K562 (cell line): ENCODE data around the gene CTF1. TPM values are rescaled to one million over a fixed set of nuclear protein-coding genes. Genes with fewer than 3 reads are reported as not detected.

Experiments used
- ARHGAP35 ChIP-seq: fragments of 450-650 bp; IDR thresholded peaks from 2 replicates; pipeline ENCODE4 v1.6.1; 2018; ENCODE audit not compliant: partially characterized antibody
- ATF6 ChIP-seq: sonication (generic); formaldehyde crosslinking; IDR thresholded peaks from 2 replicates; pipeline ENCODE4 v1.4.0; 2020; ENCODE audit warnings: mild to moderate bottlenecking, missing genetic modification reagents
- E2F4 ChIP-seq: sonication (generic); formaldehyde crosslinking; IDR thresholded peaks from 2 replicates; pipeline ENCODE4 v1.8.0; 2022; ENCODE audit warnings: mild to moderate bottlenecking, low read depth, missing genetic modification reagents
- FOXK1 ChIP-seq: sonication (generic); formaldehyde crosslinking; IDR thresholded peaks from 2 replicates; pipeline ENCODE4 v1.8.0; 2022; ENCODE audit warnings: missing genetic modification reagents, mild to moderate bottlenecking, borderline replicate concordance
- FOXO4 ChIP-seq: fragments of 450-650 bp; formaldehyde crosslinking; IDR thresholded peaks from 2 replicates; pipeline ENCODE4 v1.4.0; 2020; ENCODE audit warnings: mild to moderate bottlenecking, moderate library complexity
- HNRNPL ChIP-seq: fragments of 200-400 bp; formaldehyde crosslinking; IDR thresholded peaks from 2 replicates; pipeline ENCODE4 v1.6.1; 2017; ENCODE audit warnings: low read depth, mild to moderate bottlenecking, low read length
- KAT8 ChIP-seq: fragments of 450-650 bp; IDR thresholded peaks from 2 replicates; pipeline ENCODE4 v1.6.1; 2016; ENCODE audit warnings: low read depth, mild to moderate bottlenecking
- MTA1 ChIP-seq: fragments of 450-650 bp; IDR thresholded peaks from 2 replicates; pipeline ENCODE4 v1.6.1; 2017; ENCODE audit warnings: borderline replicate concordance
- NCOA6 ChIP-seq: fragments of 450-650 bp; IDR thresholded peaks from 2 replicates; pipeline ENCODE4 v1.6.1; 2017; ENCODE audit warnings: mild to moderate bottlenecking
- NFE2 ChIP-seq: IDR thresholded peaks from 2 replicates; pipeline ENCODE4 v1.6.1; 2014; ENCODE audit warnings: antibody characterized with exemption, low read depth
- NKRF ChIP-seq: fragments of 450-650 bp; IDR thresholded peaks from 2 replicates; pipeline ENCODE4 v1.6.1; 2016; ENCODE audit warnings: borderline replicate concordance
- POLR3G ChIP-seq: IDR thresholded peaks from 2 replicates; pipeline ENCODE4 v1.6.1; 2011; ENCODE audit not compliant: insufficient read length, insufficient replicate concordance; ENCODE audit errors: extremely low read depth
- SMARCE1 ChIP-seq: fragments of 450-650 bp; IDR thresholded peaks from 2 replicates; pipeline ENCODE4 v1.7.1; 2016; ENCODE audit warnings: mild to moderate bottlenecking
- STAG1 ChIP-seq: sonication (generic); formaldehyde crosslinking; IDR thresholded peaks from 2 replicates; pipeline ENCODE4 v1.5.0; 2020; ENCODE audit warnings: missing genetic modification reagents, borderline replicate concordance
- TBL1XR1 ChIP-seq, 2 experiments: IDR thresholded peaks; 2 replicates each; pipeline ENCODE4 v1.6.1; 2012; ENCODE audit warnings: improper control_type of control experiment in 2 of 2, low read length in 2 of 2, mild to moderate bottlenecking in 1 of 2
- THRB ChIP-seq: fragments of 450-650 bp; formaldehyde crosslinking; conservative IDR thresholded peaks from 2 replicates; pipeline ENCODE4 v1.4.0; 2022; ENCODE audit warnings: mild to moderate bottlenecking, missing genetic modification characterization
- ZBTB8A ChIP-seq: fragments of 450-650 bp; IDR thresholded peaks from 2 replicates; pipeline ENCODE4 v1.6.1; 2018; ENCODE audit warnings: mild to moderate bottlenecking, moderate library complexity; ENCODE audit not compliant: partially characterized antibody
- ZNF143 ChIP-seq: sonication (generic); formaldehyde crosslinking; IDR thresholded peaks from 2 replicates; pipeline ENCODE4 v1.9.0; 2022; ENCODE audit warnings: mild to moderate bottlenecking, missing genetic modification reagents
- ZNF354B ChIP-seq: fragments of 250-450 bp; sonication (Bioruptor Pico); IDR thresholded peaks from 2 replicates; pipeline ENCODE4 v1.4.0; 2020
- ZNF644 ChIP-seq: fragments of 200-800 bp; sonication (Bioruptor generic); IDR thresholded peaks from 2 replicates; pipeline ENCODE4 v1.6.1; 2016; ENCODE audit warnings: low read depth, missing genetic modification characterization, missing compliant biosample characterization
- ZNF668 ChIP-seq: fragments of 250-450 bp; sonication (Bioruptor Pico); IDR thresholded peaks from 2 replicates; pipeline ENCODE4 v1.8.0; 2022; ENCODE audit warnings: mild to moderate bottlenecking, inconsistent platforms
- polyA plus RNA-seq, 8 experiments: library from polyadenylated mRNA; depleted of rRNA in 4 of 8; stranded (reverse) in 5 of 8; unstranded in 3 of 8; fragments of >200 nt; fragmentation: Nextera tagmentation in 2 of 8; fragmentation: Illumina TruSeq in 1 of 8; extraction: Ambion mirVana in 2 of 8; extraction: Trizol in 1 of 8; gene quantifications; 2 replicates each; pipeline versions ENCODE4 v1.2.1 to v1.2.3, GENCODE V29; 2011 to 2014; ENCODE audit warnings: inconsistent platforms in 1 of 8, missing spikeins in 1 of 8
- total RNA-seq, 7 experiments: library from RNA; depleted of rRNA in 6 of 7; stranded (reverse); fragments of >200 nt in 6 of 7; fragmentation: Illumina TruSeq in 2 of 7; extraction: Trizol in 2 of 7; gene quantifications; 2 replicates each; pipeline versions ENCODE4 v1.2.1 to v1.2.3, GENCODE V29; 2011 to 2021; ENCODE audit warnings: low replicate concordance in 1 of 7

The CTF1 gene
- total and polyA plus RNA-seq, 9 of the 15 experiments (the other 6 are each of a cell fraction or from before 2014, with no cell fraction given), result 0.24 to 2.5 (median 0.44) TPM

GRCh38 chr16:30893744-30894539 lies 2.5 kb upstream of the CTF1 start, which contains the start of gene BCL7C (continued):
- TF ChIP-seq FOXO4 (CRISPR knock-in tag) (0 out of 2 replicates have a peak, but pooled peaks have one; percentile 39), NKRF (peak; percentile 91; the same call in 1 of the 2 replicates), TBL1XR1 (IDR thresholded peaks at IDR 0.05; ENCODE audit: low read length in 2 of 2) (no peak), ZNF668 (CRISPR knock-in tag) (peak; percentile 87; the same call in 1 of the 2 replicates), NCOA6 (no peak), ZNF354B (CRISPR knock-in tag) (no peak), ATF6 (peak; percentile 98; the same call in 1 of the 2 replicates), ZNF143 (CRISPR knock-in tag) (peak; percentile 59), SMARCE1 (no peak), MTA1 (no peak; the same call in 1 of the 2 replicates), E2F4 (CRISPR knock-in tag) (peak; percentile 93), THRB (no peak), ARHGAP35 (no peak), ZBTB8A (no peak), POLR3G (no peak), ZNF644 (tag) (0 out of 2 replicates have a peak, but pooled peaks have one; percentile 71), NFE2 (no peak), KAT8 (no peak), HNRNPL (no peak), FOXK1 (peak; percentile 97), STAG1 (CRISPR knock-in tag) (peak; percentile 55; the same call in 1 of the 2 replicates)
